HG03565 (cell line): ENCODE data around the gene RERE.
"Not testable (repeated sequence)": the region's sequence is repeated elsewhere in the genome, so short reads cannot be mapped to it uniquely, and the experiment has no call there.

Experiments used
- ATAC-seq: cut with Tn5 transposase; IDR thresholded peaks from one replicate; pipeline ENCODE4 v1.9.1; 2021; ENCODE audit warnings: mild to moderate bottlenecking, moderate library complexity; ENCODE audit not compliant: unreplicated experiment

RERE gene

GRCh38 chr1:8619917-8620502, 197.4 kb downstream of the RERE start:
- not testable (repeated sequence) for ATAC-seq

GRCh38 chr1:8619419-8619818, 198.0 kb downstream of the RERE start:
- not testable (repeated sequence) for ATAC-seq

DNA sequence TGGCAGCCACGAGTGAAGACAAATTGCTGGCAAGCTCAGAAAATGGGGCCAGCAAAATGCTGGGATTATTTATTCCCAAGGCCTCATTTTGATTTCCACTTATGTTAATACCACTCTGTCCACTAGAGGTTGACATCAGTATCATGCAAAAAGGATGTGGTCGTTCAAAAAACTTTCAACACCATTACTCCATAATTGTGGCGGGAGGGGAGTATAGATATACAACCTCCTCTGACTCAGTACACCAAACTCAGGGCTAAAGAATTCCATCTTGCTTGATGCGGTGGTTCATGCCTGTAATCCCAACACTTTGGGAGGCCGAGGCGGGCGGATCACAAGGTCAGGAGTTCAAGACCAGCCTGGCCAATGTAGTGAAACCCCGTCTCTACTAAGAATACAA, 200.6 kb downstream of the RERE start:
- not testable (repeated sequence) for ATAC-seq

GRCh38 chr1:8611634-8612515, 205.6 kb downstream of the RERE start:
- not testable (repeated sequence) for ATAC-seq

GRCh38 chr1:8607906-8608305, 209.5 kb downstream of the RERE start:
- no peak for ATAC-seq

GRCh38 chr1:8604041-8604945, 213.1 kb downstream of the RERE start:
- ATAC-seq: peak; percentile 84

DNA sequence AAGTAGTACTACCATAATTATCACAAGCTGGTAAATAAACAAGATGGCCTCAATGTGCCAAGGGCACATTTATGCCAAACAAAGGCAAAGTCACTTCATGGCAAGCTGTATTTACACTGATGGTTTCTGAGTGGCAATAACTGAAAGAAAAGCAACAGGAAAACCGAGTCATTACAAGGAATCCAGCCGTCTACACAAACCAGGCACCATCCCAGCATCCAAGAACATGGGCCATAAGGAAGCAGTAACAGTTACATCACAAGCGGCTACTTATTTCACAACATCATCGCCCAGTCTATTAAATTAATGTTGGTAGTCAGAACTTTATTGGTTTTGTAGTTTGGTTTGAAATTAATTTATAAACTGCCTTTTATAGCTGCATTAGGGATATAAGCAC, 214.2 kb downstream of the RERE start:
- no peak for ATAC-seq

DNA sequence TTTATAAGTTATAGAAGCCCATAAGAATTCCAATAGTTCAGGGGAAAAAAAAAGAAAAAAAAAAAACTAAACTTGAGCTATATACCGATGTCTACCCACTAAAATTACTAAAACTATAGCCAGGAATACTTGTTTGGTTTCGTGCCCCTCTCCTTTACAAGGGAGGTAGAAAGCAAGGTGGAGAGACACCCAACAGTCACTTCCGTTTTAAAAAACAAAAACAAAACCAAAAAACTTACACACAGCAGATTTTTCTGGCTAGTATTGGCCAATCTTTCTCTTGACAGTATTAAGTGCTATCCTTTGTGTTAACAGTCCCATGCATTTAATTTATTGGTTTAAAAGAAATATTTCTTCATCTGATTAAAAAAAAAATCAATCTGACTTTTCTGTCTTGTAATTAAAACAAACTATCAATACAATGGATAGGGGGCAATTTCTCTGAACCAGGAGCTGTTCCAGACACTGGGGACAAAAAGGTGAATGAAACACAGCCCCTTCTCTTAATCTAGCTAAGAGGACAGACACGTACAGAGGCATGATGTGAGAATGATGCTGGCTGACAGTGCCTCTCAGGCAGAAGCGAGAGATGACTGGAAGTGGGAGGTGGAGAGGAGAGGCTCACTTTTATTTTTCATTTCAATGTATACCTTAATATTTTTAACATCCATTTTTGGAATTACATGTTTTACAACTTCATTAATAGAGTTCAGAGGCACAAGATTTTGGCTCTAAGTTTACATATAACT, 214.8 kb downstream of the RERE start:
- ATAC-seq: no peak

- ATAC-seq: no peak
Observed at GRCh38 chr1:8600336-8600735, 217.1 kb downstream of the RERE start.

GRCh38 chr1:8599646-8600212, 217.7 kb downstream of the RERE start:
- ATAC-seq: no peak

- ATAC-seq: no peak
Observed at GRCh38 chr1:8598783-8599182, 218.7 kb downstream of the RERE start.

GRCh38 chr1:8598060-8598724, 219.2 kb downstream of the RERE start:
- no peak for ATAC-seq

- no peak for ATAC-seq
Observed at GRCh38 chr1:8597455-8597854, 220.0 kb downstream of the RERE start.

DNA sequence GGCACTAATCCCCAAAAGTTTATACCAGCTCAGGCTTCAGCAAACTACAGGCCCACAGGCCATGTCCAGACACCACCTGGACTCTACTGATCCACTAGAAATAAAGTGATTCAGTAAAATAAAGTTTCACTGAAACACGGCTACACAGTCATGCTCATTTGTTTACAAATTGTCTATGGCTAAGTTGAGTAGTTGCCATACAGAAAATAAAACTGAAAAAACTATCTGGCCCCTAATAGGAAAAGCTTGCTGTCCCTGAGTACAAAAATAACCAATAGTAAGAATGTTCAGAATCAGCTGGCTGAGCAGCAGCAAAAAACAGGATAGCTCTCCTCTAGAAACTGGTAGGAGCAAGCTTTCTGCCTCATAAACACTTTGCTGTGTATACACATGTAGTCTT, 221.5 kb downstream of the RERE start:
- no peak for ATAC-seq

- no peak for ATAC-seq
Observed at GRCh38 chr1:8595332-8595731, 222.1 kb downstream of the RERE start.

- ATAC-seq: not testable (repeated sequence)
Observed at GRCh38 chr1:8593292-8593691, 224.1 kb downstream of the RERE start.

GRCh38 chr1:8591569-8591968, 225.9 kb downstream of the RERE start:
- no peak for ATAC-seq

GRCh38 chr1:8590721-8591351, 226.6 kb downstream of the RERE start:
- ATAC-seq: no peak

GRCh38 chr1:8589571-8589970, 227.9 kb downstream of the RERE start:
- ATAC-seq: no peak
